SIG-M5 treated with dmso at 0.1 percent for 504 hours (cell line): ENCODE results near the gene CCDC178.

Experiments used
- DNase-seq: peaks from one replicate; lab custom pipeline; 2025; ENCODE audit not compliant: unreplicated experiment; lab: John Stamatoyannopoulos, UW

CCDC178 gene

GRCh38 chr18:32920796-32921787 is 519.4 kb downstream of the CCDC178 start:
- peak; percentile 71 for DNase-seq

- DNase-seq: peak; percentile 55
These were observed 520.7 kb downstream of the CCDC178 start for GRCh38 chr18:32919799-32920198.

GRCh38 chr18:32918692-32919250 is 521.8 kb downstream of the CCDC178 start:
- no peak for DNase-seq

- no peak for DNase-seq
These were observed 525.0 kb downstream of the CCDC178 start for GRCh38 chr18:32915516-32915915.

- no peak for DNase-seq
These were observed 528.7 kb downstream of the CCDC178 start for GRCh38 chr18:32911660-32912284.

GRCh38 chr18:32910694-32911296 is 529.7 kb downstream of the CCDC178 start:
- no peak for DNase-seq

- no peak for DNase-seq
These were observed 530.5 kb downstream of the CCDC178 start for GRCh38 chr18:32909798-32910561.

GRCh38 chr18:32908424-32908805 is 532.1 kb downstream of the CCDC178 start:
- no peak for DNase-seq

- no peak for DNase-seq
These were observed 532.7 kb downstream of the CCDC178 start for GRCh38 chr18:32907648-32908423.

GRCh38 chr18:32907311-32907585 is 533.3 kb downstream of the CCDC178 start:
- no peak for DNase-seq

- no peak for DNase-seq
These were observed 533.8 kb downstream of the CCDC178 start for GRCh38 chr18:32906506-32907310.

- no peak for DNase-seq
These were observed 534.9 kb downstream of the CCDC178 start for GRCh38 chr18:32905651-32906050.

- no peak for DNase-seq
These were observed 537.8 kb downstream of the CCDC178 start for GRCh38 chr18:32902568-32903330.

GRCh38 chr18:32899819-32900218 is 540.7 kb downstream of the CCDC178 start:
- no peak for DNase-seq

- no peak for DNase-seq
These were observed 543.6 kb downstream of the CCDC178 start for GRCh38 chr18:32896776-32897547.

GRCh38 chr18:32893915-32894314 is 546.6 kb downstream of the CCDC178 start:
- DNase-seq: peak; percentile 28

GRCh38 chr18:32891797-32892196 is 548.7 kb downstream of the CCDC178 start:
- DNase-seq: no peak

GRCh38 chr18:32891130-32891529 is 549.4 kb downstream of the CCDC178 start:
- no peak for DNase-seq
